Osteoblast (primary cell): ENCODE data around the gene MBP. TPM values are rescaled to one million over a fixed set of nuclear protein-coding genes. Genes with fewer than 3 reads are reported as not detected.
"Not testable (repeated sequence)": the region's sequence is repeated elsewhere in the genome, so short reads cannot be mapped to it uniquely, and the experiment has no call there.

Experiments used
- DNase-seq: peaks from one replicate; pipeline ENCODE4 v3.0.0; 2011; ENCODE audit warnings: low spot score, mixed read lengths; ENCODE audit not compliant: insufficient read length; ENCODE audit errors: missing footprints
- H2AFZ ChIP-seq: 2 replicates; pipeline ENCODE4 v1.6.0; 2011; ENCODE audit warnings: mild to moderate bottlenecking, low read length
- H3K27ac ChIP-seq: 2 replicates; pipeline ENCODE4 v1.5.1; 2011; ENCODE audit warnings: mild to moderate bottlenecking, low read depth, low read length, moderate library complexity
- H3K27me3 ChIP-seq: 2 replicates; pipeline ENCODE4 v1.6.0; 2012; ENCODE audit warnings: mild to moderate bottlenecking, control low read depth, inconsistent platforms, low read length, moderate library complexity; ENCODE audit not compliant: insufficient read depth
- H3K36me3 ChIP-seq: 2 replicates; pipeline ENCODE4 v1.5.1; 2011; ENCODE audit warnings: mild to moderate bottlenecking, low read length, control low read depth, moderate library complexity; ENCODE audit not compliant: insufficient read depth
- H3K4me1 ChIP-seq: 2 replicates; pipeline ENCODE4 v1.5.1; 2011; ENCODE audit warnings: mild to moderate bottlenecking, low read length, control low read depth, moderate library complexity; ENCODE audit not compliant: insufficient read depth
- H3K4me2 ChIP-seq: 2 replicates; pipeline ENCODE4 v1.6.0; 2011; ENCODE audit warnings: mild to moderate bottlenecking, low read length; ENCODE audit not compliant: insufficient read depth
- H3K4me3 ChIP-seq: fragments of 200-600 bp; sonication (generic); 3 replicates; pipeline ENCODE4 v1.5.1; 2012; ENCODE audit warnings: mild to moderate bottlenecking, low read length, inconsistent platforms; ENCODE audit not compliant: insufficient read depth
- H3K79me2 ChIP-seq: 2 replicates; pipeline ENCODE4 v1.6.0; 2012; ENCODE audit warnings: mild to moderate bottlenecking, low read length, control low read depth, inconsistent platforms; ENCODE audit not compliant: insufficient read depth
- H3K9me3 ChIP-seq: 2 replicates; pipeline ENCODE4 v1.5.1; 2011; ENCODE audit warnings: low read depth, low read length, control low read depth
- H4K20me1 ChIP-seq: 2 replicates; pipeline ENCODE4 v1.6.0; 2012; ENCODE audit warnings: mild to moderate bottlenecking, low read length, control low read depth; ENCODE audit not compliant: insufficient read depth
- total RNA-seq: library from RNA; depleted of rRNA; stranded (reverse); fragments of >200 nt; gene quantifications from 2 replicates; pipeline ENCODE4 v1.2.3, GENCODE V29; 2012
- TF ChIP-seq, protein P1 (sequence below): IDR thresholded peaks from 2 replicates; pipeline ENCODE4 v1.5.1; 2011; ENCODE audit warnings: mild to moderate bottlenecking, low read depth, low read length, moderate library complexity; ENCODE audit errors: extremely low read depth

The MBP gene
- total RNA-seq, 1 donor = 2.2 TPM

DNA sequence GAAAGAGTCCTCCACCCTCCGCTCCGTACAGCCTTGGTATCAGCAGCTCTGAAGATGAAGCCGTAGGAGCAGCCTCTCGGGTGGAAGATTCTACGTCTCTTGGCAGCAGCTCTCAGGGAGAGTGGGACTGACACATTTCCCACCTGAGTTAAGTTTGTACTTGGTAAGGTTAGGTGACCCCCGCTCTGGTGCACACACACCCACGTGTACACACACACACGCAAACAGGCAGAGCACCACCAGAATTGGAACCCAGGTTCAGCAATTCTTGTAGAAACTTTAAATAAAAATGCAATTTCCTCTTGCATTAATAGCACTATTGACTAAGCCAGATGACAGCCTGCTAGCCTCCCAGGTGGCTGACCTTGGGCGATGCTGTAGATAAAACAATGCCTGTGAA lies 111.5 kb downstream of the MBP start:
- Histone ChIP-seq H3K4me3 (no peak overlapping the region), H4K20me1 (no peaks in the 10 kb centered on the region), H3K4me2 (no peak overlapping the region), H3K79me2 (no peaks in the 10 kb centered on the region), H3K27ac (no peak overlapping the region), H3K27me3 (no peaks in the 10 kb centered on the region), H3K4me1 (no peaks in the 10 kb centered on the region), H3K36me3 (no peaks in the 10 kb centered on the region), H3K9me3 (no peaks in the 10 kb centered on the region), H2AFZ (no peak overlapping the region)
- TF ChIP-seq, protein P1, sequence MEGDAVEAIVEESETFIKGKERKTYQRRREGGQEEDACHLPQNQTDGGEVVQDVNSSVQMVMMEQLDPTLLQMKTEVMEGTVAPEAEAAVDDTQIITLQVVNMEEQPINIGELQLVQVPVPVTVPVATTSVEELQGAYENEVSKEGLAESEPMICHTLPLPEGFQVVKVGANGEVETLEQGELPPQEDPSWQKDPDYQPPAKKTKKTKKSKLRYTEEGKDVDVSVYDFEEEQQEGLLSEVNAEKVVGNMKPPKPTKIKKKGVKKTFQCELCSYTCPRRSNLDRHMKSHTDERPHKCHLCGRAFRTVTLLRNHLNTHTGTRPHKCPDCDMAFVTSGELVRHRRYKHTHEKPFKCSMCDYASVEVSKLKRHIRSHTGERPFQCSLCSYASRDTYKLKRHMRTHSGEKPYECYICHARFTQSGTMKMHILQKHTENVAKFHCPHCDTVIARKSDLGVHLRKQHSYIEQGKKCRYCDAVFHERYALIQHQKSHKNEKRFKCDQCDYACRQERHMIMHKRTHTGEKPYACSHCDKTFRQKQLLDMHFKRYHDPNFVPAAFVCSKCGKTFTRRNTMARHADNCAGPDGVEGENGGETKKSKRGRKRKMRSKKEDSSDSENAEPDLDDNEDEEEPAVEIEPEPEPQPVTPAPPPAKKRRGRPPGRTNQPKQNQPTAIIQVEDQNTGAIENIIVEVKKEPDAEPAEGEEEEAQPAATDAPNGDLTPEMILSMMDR = no peak
- DNase-seq = peak; percentile 14

DNA sequence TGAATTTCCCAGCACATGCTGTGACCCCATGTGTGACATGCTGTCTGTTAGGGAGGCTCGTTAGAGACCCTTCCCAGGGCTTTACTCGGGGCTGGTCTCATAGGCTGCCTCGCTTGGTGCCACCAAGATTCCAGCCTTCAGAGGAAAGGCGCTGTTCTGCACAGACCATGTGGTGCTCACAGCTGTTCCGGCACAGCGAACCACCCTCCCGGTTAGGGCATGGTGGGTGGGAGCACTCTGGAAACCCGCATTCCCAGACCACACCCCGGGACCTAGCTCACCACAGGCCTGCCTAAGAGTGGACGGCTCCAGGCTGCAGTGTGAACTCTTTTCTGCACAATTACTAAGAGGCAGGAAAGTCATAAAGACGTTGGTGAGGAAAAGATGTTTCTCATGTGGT lies 112.0 kb downstream of the MBP start:
- Histone ChIP-seq H4K20me1 (no peaks in the 10 kb centered on the region), H3K79me2 (no peaks in the 10 kb centered on the region), H3K27ac (no peak overlapping the region), H3K36me3 (no peaks in the 10 kb centered on the region), H3K4me3 (no peak overlapping the region), H3K4me2 (no peak overlapping the region), H2AFZ (no peak overlapping the region), H3K9me3 (no peaks in the 10 kb centered on the region), H3K27me3 (no peaks in the 10 kb centered on the region), H3K4me1 (no peaks in the 10 kb centered on the region)
- TF ChIP-seq, protein P1 = no peak
- DNase-seq = peak; percentile 44

DNA sequence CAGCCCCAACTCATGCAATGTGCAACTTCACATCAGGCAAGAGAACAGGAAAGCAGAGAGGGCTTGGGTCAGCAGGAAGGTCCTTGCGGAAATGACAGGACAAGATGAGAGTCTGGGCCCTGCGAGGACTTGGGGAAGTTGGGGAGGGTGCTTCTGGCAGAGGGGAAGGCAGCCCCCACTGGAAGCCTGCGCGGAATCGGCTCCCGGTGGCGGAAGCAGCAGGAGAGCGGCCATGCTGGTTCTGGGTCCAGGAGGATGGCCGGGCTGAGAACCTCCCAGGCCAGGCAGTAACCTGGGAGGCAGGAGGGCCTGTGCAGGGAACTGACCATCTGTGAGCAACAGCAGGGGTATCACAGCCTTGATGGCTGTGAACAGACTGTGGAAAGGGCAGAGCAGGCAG lies 112.9 kb downstream of the MBP start:
- Histone ChIP-seq H3K4me2 (no peak overlapping the region), H3K9me3 (no peaks in the 10 kb centered on the region), H3K4me1 (no peaks in the 10 kb centered on the region), H3K27me3 (peaks cover 3% of the 10 kb centered on the region), H3K36me3 (no peaks in the 10 kb centered on the region), H4K20me1 (no peaks in the 10 kb centered on the region), H3K4me3 (no peak overlapping the region), H3K79me2 (no peaks in the 10 kb centered on the region), H2AFZ (no peak overlapping the region), H3K27ac (no peak overlapping the region)
- peak; percentile 51 for DNase-seq
- TF ChIP-seq, protein P1 = no peak

DNA sequence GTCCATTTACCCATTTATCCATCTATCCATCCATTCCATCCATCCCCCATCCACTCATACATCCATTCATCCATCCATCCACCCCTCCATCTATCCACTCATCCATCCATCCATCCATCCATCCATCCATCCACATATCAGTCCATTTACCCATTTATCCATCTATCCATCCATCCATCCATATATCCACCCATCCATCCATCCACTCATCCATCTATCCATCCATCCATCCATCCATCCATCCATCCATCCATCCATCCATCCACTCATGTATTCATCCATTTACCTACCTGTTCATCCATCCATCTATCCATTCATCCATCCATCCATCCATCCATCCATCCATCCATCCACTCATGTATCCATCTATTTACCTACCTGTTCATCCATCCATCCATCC lies 113.9 kb downstream of the MBP start:
- not testable (repeated sequence) for H3K4me1 ChIP-seq, DNase-seq, H3K9me3 ChIP-seq, H3K36me3 ChIP-seq, H3K4me2 ChIP-seq, H4K20me1 ChIP-seq, H3K27ac ChIP-seq, H3K27me3 ChIP-seq, H3K4me3 ChIP-seq, H2AFZ ChIP-seq, H3K79me2 ChIP-seq
